Testis (tissue), 3 donors: ENCODE measurements around the gene SMYD3. TPM values are rescaled to one million over a fixed set of nuclear protein-coding genes. Genes with fewer than 3 reads are reported as not detected.

Source experiments
- DNase-seq: peaks from one replicate; pipeline ENCODE4 v3.0.0-alpha.2; 2019
- H3K27ac ChIP-seq, 2 donors: fragments of 200-600 bp; sonication (generic); one replicate each; pipeline ENCODE4 v1.5.1; 2019
- H3K27me3 ChIP-seq: fragments of 200-600 bp; sonication (generic); one replicate; pipeline ENCODE4 v1.5.1; 2019
- H3K36me3 ChIP-seq: fragments of 200-600 bp; sonication (generic); one replicate; pipeline ENCODE4 v1.5.1; 2017; ENCODE audit warnings: low read depth; ENCODE audit errors: missing control alignments
- H3K4me1 ChIP-seq: fragments of 200-600 bp; sonication (generic); one replicate; pipeline ENCODE4 v1.5.1; 2019
- H3K4me3 ChIP-seq, 2 donors: fragments of 200-600 bp; sonication (generic); one replicate each; pipeline ENCODE4 v1.5.1; 2017 to 2019
- H3K9me3 ChIP-seq: fragments of 200-600 bp; sonication (generic); one replicate; pipeline ENCODE4 v1.5.1; 2017
- CTCF ChIP-seq, 3 experiments: fragments of 450-650 bp in 2 of 3; fragments of 200-600 bp in 1 of 3; sonication (generic) in 1 of 3; IDR thresholded peaks; one replicate each; pipeline ENCODE4 v1.5.1; 2016 to 2019; ENCODE audit warnings: antibody characterized with exemption in 3 of 3, mild to moderate bottlenecking in 2 of 3, moderate library complexity in 1 of 3
- POLR2A ChIP-seq: fragments of 450-650 bp; IDR thresholded peaks from one replicate; pipeline ENCODE4 v1.6.1; 2017; ENCODE audit warnings: antibody characterized with exemption, mild to moderate bottlenecking, moderate library complexity
- WGBS, 2 donors: methylation state at CpG; one replicate each; pipeline ENCODE4 v1.1.5; 2018; 5-methylcytosine and 5-hydroxymethylcytosine counted together
- intact Hi-C: fragments of 100-400 bp; cut with DNase I; formaldehyde crosslinking; loops from one replicate; pipeline ENCODE4 v1.15.1; 2023; ENCODE audit warnings: low total_unique reads
- polyA plus RNA-seq: library from polyadenylated mRNA; stranded (reverse); fragments of 350-450 nt; fragmentation: Illumina TruSeq; extraction: RNeasy Lipid Tissue Mini Kit (QIAGEN cat#74804); gene quantifications from one replicate; pipeline ENCODE4 v1.2.3, GENCODE V29; 2014; ENCODE audit warnings: low read depth, low replicate concordance; ENCODE audit not compliant: insufficient read depth
- total RNA-seq, 2 donors: library from RNA; depleted of rRNA; stranded (reverse); fragments of >200 nt; gene quantifications; one replicate each; pipeline ENCODE4 v1.2.3, GENCODE V29; 2016

The SMYD3 gene
- total and polyA plus RNA-seq, 3 donors from 2014 or later = 23.0 to 38.8 (median 38.7) TPM

GRCh38 chr1:246004301-246004700 lies 502.8 kb downstream of the SMYD3 start:
- TF ChIP-seq CTCF (IDR thresholded peaks at IDR 0.05) = no peak
- TF ChIP-seq POLR2A = no peak
- H3K27me3 ChIP-seq = no peaks in the 10 kb centered on the region
- H3K4me3 ChIP-seq = no peak overlapping the region
- 67 to 75% methylated on average over 3 of the region's 3 CpGs for WGBS, 2 donors
- H3K9me3 ChIP-seq = no peaks in the 10 kb centered on the region
- intact Hi-C loops = loop anchor here (10.0 kb wide), 1 partner anchor 850 kb away; the partner anchor contains the start of gene KIF26B
- H3K36me3 ChIP-seq = no peaks in the 10 kb centered on the region
- no peak for DNase-seq
- no peaks in the 10 kb centered on the region for H3K4me1 ChIP-seq
- H3K27ac ChIP-seq = no peak overlapping the region

GRCh38 chr1:246003442-246003730 lies 503.7 kb downstream of the SMYD3 start:
- Histone ChIP-seq H3K4me3 (no peak overlapping the region), H3K27me3 (no peaks in the 10 kb centered on the region), H3K36me3 (no peaks in the 10 kb centered on the region), H3K4me1 (no peaks in the 10 kb centered on the region), H3K9me3 (no peaks in the 10 kb centered on the region), H3K27ac (no peak overlapping the region)
- DNase-seq = no peak
- WGBS, 2 donors = 68 to 79% methylated on average over 2 of the region's 2 CpGs
- no peak for TF ChIP-seq POLR2A
- TF ChIP-seq CTCF (IDR thresholded peaks at IDR 0.05) = no peak
- intact Hi-C loops = loop anchor here (10.0 kb wide), 1 partner anchor 849 kb away; the partner anchor contains the start of gene KIF26B

DNA sequence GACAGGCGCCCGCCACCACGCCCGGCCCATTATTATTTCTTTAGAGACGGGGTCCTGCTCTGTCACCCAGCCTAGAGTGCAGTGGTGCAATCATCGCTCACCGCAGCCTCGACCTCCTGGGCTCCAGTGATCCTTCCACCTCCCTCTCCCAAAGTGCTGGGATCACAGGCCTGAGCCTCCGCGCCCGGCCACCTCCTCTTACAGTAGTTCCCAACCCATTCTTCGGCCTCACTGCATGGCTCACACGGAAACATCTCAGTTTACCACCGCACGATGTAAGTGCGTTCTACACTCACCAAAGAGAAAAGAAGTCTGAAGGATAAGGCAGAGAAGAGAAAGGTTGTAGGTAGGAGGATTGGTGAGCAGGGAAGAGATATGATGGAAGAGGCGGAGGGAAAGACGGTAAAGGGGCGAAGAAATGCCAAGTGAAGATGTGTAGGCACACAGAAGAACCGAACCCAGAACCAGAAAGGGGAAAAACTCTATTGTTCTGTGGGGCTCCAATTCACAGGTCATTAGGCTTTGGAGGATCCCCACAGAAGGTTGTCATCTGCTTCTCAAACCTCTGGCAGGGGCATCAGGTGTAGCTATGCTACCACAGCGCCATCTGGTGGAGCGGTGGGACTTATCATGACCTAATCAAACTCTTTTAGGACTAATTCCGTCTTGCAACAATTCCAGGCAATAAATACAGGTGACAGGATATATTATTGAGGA lies 504.2 kb downstream of the SMYD3 start:
- Histone ChIP-seq H3K36me3 (no peaks in the 10 kb centered on the region), H3K4me1 (no peaks in the 10 kb centered on the region), H3K4me3 (peak overlapping the region; percentile 2 to 15), H3K27ac (no peak overlapping the region), H3K9me3 (no peaks in the 10 kb centered on the region), H3K27me3 (no peaks in the 10 kb centered on the region)
- WGBS, 2 donors = 57 to 74% methylated on average over 15 to 23 of the region's 23 CpGs
- DNase-seq = peak; percentile 97
- TF ChIP-seq CTCF (IDR thresholded peaks at IDR 0.05) (peak; percentile 70 to 87 (median 84)), POLR2A (no peak)
- intact Hi-C loops = loop anchor here (10.0 kb wide), 1 partner anchor 848 kb away; the partner anchor contains the start of gene KIF26B

DNA sequence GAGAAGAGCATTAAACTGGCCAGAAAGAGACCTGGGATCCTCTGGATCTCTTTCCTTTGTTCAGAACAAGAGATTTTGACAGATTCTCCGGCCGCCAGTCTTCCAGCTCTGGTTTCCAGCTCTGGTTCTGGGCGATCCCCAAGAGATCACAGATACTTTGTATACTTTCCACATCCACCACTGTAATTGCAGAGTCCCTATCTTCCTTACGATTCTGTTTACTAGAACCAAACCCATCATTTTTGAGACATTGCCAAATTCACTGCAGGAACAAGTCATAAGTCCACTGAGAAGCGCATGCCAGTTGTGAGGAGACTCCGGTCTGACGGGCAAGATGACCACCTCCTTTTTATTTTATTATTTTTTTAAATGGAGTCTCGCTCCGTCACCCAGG lies 505.2 kb downstream of the SMYD3 start:
- Histone ChIP-seq H3K27ac (no peak overlapping the region), H3K4me1 (no peaks in the 10 kb centered on the region), H3K36me3 (no peaks in the 10 kb centered on the region), H3K9me3 (no peaks in the 10 kb centered on the region), H3K4me3 (no peak overlapping the region), H3K27me3 (no peaks in the 10 kb centered on the region)
- DNase-seq = no peak
- intact Hi-C loops = loop anchor here (10.0 kb wide), 1 partner anchor 847 kb away; the partner anchor contains the start of gene KIF26B
- TF ChIP-seq POLR2A (no peak), CTCF (IDR thresholded peaks at IDR 0.05) (no peak)
- 59 to 77% methylated on average over 9 of the region's 9 CpGs for WGBS, 2 donors
